Suprapubic skin (tissue), 3 donors: ENCODE results near the gene KLF13.

Source experiments
- CTCF ChIP-seq, 2 donors: fragments of 200-600 bp in 1 of 2; fragments of 450-650 bp in 1 of 2; sonication (generic) in 1 of 2; IDR thresholded peaks; one replicate each; pipeline ENCODE4 v1.5.1; 2016 to 2019; ENCODE audit warnings: antibody characterized with exemption in 2 of 2, mild to moderate bottlenecking in 1 of 2, moderate library complexity in 1 of 2
- POLR2A ChIP-seq, 2 donors: fragments of 450-650 bp; IDR thresholded peaks; one replicate each; pipeline ENCODE4 v1.6.1; 2017; ENCODE audit warnings: antibody characterized with exemption in 2 of 2, mild to moderate bottlenecking in 2 of 2, moderate library complexity in 2 of 2

- no peak for TF ChIP-seq CTCF (IDR thresholded peaks at IDR 0.05)
- TF ChIP-seq POLR2A (IDR thresholded peaks at IDR 0.05) = no peak
Observed at GRCh38 chr15:31362886-31363285, 36.3 kb downstream of the KLF13 start.
